Stimulated activated CD8-positive, alpha-beta memory T cell treated with anti-CD3 and anti-CD28 coated beads, Interleukin-12 subunit alpha, Interleukin-12 subunit beta, amount 100 ng/mL, for 4 hours (primary cell): Measurements from ENCODE around the gene SEPTIN11.
"Not testable (repeated sequence)": the region's sequence is repeated elsewhere in the genome, so short reads cannot be mapped to it uniquely, and the experiment has no call there.

Experiments
- DNase-seq: peaks from one replicate; pipeline ENCODE4 v3.0.0-alpha.2; 2020; ENCODE audit warnings: low read depth

Gene SEPTIN11

DNA sequence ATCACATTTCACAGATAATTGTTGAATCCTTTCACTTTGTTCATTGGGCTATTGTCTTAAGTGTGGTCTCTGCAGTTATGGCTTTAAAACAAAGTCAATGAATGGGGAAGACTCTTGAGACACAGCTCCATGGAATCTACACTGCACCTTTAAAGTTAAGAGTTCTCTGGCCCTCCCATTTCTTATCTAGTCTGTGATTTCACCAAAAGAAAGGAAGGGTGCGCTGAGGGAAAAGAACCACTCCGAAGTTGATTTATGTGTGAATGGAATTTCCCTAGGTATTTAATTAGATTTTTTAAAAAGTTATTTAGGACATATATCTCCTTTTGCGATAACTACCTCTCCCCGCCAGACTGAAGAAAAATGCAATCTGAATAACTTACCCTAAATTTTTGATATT is 2.5 kb downstream of the SEPTIN11 start:
- DNase-seq, result no peak

DNA sequence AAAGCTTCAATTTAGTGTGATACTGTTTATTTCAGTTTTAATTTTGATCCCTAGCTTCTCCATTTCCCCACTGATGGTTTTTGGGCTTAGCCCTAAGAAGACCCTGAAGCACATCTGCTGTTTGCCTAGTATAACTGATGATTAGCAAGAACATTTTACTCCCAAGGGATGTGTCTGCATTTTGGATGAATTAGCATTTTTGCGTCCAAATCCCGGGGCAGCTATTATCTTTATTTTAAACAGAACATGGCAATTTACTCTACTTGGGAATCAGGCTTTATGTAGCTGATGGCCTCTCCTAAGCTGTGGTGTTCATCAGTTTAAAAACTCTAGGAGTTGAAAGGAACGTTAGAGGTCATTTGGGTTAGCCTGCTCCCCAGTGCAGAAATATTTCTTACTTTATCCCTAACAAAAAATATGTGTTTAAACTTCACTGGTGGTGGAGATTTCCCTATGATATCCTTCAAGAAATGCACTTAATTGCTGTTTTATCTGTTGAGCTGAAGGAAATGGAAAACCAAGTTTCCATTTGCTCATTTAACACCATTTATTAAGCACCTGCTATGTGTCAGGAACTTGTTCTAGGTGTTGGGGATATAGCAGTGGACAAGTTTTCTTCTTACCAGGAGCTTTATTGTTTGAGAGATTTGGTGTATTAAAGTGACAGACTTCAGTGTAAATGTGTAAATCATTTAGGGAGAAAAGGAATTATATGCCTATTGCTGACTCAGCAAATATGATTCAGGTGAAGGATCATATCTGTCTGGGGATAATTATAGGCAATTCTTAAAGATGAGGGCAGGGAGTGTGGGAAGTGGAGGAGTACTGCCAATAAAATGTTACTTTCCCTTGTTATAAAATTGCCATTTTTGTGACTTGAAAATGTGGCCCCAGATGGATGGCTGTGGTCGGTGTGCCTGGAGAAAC is 3.4 kb downstream of the SEPTIN11 start:
- DNase-seq, result no peak

DNA sequence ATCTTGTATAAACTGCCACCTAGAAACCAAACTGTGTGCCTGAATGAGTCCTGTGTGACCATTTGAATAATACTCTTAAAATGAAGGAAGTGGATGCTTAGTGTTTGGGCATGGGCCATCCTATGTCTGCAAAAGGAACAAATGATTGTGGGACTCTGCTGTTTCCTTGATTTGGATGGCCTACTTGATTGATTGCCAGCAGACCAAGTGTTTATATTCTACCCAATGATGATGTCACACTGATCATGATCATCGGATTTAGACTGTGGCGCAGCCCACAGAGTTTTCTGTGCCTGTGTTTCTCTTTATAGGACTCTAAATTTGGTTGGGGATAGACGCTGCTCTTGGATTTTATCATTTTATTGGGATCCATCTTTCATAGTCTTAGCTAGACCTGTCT is 4.4 kb downstream of the SEPTIN11 start:
- DNase-seq, result no peak

DNA sequence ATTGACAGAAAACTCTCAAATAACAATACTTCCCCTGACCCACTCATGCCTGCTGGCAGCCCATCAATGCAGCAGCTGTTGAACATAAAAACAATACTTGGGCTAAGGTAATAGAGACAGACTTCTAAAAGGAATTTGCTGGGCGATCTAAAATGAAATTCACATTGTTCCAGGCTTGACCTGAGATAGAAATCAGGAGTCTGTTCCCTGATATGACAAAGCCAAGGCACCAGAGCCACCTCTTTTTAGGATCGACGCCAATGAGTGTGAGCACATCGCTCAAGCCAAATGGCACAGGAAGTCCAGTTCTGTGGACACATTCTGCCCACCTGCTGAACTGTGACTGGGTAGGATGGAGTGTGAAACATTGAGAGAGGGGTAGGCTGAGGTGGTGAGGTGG is 4.9 kb downstream of the SEPTIN11 start:
- DNase-seq, result no peak

DNA sequence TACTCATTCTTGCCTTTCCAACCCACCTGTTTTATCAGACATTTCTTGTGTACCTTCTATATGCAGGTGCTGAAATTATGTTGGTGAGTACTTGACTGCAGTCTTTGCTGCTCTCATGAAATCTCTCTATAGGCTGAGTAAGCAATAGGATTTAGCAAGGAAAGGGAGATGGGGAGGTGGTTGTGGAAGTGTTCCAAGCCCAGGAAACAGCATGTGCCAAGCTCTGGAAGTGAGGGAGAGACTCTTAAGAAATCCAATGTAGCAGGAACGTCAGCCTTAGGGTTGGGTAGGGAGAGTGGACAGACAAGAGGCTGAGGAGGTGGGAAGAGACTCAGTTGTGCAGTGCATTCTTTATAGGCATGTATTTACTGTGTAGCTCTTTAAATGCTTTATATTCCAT is 5.6 kb downstream of the SEPTIN11 start:
- DNase-seq, result no peak

DNA sequence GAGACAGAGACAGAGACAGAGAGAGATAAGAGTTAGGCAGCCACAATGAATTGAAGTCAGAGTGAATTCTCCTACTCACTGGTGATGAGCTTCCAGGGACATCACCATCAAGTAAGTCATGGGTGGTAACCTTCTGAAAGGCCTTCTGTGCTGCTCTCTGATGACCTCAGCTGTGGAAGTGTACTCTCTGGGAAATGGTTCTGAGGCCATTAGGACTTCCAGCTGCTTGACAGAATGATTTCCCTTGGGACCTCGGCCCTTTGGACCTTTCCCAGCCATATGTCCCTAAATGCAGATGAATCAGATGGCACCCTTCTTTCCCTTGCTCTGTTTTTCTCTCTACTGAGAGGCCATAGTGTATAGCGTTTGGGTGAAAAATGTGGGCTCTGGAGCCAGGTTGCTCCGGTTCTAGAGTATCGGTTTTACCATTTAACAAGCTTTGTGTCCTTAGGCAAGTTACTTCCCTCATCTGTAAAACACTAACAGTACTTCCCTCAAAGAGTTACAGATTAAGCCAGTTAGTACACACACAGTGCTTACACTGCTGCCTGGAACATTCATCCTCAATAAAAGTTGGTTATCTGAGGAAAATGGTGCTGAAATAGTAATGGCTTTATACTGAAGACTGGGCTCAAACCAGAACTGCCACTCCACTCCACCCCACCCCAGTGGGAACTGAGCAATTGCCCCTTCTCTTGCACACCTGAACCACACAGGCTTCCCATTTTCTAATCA is 7.6 kb downstream of the SEPTIN11 start:
- DNase-seq, result no peak

DNA sequence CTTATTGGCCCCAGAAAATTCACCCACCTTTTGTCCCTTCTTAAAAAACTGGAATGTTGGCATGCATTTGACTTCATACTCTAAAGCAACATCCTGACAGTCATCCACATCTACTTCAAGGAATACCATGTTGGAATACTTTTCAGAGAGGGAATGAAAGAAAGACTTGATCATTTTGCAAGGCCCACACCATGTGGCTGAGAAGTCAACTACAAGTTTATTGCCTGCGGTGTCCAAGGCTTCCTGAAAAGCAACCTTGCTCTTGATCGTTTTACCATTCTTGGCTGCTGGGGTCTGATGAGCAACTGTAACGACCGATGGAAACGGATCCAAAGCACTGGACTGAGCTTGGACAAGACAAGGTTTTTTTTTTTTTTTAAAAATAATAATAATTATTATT is 9.3 kb downstream of the SEPTIN11 start:
- DNase-seq, result no peak

DNA sequence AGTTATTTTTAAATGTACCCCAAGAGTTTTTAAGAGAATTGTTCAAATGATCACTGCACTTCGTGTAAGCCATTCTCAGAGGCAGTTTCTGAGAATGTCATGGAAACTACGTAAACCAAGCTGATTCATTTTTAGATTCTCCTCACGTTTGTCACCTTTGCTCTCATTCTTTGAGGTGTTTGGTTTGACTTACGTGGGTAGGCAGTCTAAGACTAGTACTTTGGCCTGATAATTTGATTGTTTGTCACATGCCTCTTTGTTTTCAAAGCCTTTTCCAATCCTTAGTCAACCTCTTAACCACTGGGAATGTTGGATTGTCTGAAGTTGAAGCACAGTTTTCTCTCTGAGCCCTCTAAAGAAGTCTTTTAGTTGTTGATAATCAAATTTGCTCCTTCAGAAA is 10.5 kb downstream of the SEPTIN11 start:
- no peak for DNase-seq

DNA sequence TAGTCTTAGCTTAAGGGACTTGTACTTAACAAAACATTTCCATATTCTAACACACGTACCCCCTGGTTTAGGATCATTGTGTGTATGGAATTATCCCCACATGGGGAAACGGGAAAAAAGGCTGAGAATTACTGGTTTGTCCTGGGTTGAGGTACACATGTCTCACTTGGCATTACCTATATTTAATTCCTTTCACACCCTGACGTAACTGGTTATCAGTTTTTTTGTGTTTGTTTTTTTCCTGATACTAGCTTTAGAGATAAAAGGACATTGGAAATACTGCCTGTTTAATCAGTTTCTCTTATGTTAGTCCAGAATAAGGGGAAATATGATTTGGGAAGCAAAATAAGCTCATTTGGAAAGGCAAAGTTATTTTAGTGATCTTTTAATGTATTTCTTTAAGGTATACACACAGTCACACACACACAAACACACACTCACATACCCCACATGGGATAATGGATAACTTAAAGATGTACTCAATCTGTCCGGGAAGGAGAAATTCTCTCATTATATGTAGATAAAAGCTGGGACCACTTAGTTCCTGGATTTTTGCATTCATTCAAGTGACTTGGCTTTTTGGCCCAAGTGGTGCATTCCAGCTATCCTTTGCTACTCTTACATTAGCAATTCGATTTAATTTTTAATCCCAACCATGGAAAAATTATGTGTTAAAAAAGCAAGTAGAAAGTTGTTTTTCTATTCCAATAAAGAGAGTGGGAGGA is 13.0 kb downstream of the SEPTIN11 start:
- no peak for DNase-seq

DNA sequence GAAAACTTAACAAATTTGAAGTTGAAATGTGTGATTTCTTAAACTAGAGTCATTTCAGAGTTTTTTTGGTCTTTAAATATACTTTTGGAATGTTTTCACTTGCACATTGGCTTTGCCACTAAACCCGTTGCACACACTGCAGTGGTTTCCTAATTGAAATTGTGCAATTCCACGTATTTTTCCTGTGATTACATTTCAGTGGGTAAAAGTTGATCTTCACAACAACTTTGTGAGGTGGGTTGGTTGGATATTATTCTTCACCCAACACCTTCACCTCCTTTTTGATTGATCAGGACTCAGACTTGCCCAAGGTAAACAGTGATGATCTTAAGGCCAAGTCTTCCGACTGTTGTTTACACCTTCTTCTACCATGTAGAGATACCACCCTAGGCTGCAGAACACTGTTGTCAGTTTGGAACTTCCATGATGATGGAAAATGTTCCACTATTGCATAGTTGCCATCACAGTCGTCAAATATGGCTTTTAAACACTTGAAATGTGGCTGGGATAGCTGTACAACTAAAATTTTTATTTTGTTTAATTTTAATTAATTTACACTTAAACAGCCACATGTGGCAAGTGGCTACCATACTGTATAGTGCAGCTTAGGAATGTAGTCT is 13.7 kb downstream of the SEPTIN11 start:
- DNase-seq, result no peak

DNA sequence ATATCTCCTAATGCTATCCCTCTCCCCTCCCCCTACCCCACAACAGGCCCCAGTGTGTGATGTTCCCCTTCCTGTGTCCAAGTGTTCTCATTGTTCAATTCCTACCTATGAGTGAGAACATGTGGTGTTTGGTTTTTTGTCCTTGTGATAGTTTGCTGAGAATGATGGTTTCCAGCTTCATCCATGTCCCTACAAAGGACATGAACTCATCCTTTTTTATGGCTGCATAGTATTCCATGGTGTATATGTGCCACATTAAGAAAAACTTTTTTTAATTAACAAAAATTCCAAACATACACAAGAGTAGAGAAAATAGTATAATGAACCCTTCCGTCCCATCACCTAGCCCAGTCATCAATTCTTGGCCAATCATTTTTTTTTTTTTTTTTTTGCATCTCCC is 14.4 kb downstream of the SEPTIN11 start:
- DNase-seq, result not testable (repeated sequence)

DNA sequence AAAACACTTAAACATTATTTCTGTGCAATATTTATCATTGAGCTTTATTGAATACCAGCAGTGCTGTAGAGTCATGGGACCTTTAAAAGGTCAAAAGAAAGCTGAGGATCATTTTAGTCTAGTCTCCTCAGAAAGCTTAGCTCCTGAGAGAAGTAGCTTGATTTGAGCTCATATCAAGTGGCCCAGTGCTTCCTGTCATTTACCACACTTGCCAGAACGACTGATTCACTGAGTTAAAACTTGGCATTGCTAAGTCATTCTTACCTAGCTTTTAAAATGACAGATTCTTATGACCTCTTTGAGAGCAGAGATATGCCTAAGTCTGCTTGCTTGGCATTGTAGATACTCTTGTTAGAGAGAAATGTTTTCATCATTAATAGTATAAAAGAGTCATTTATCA is 15.2 kb downstream of the SEPTIN11 start:
- no peak for DNase-seq

DNA sequence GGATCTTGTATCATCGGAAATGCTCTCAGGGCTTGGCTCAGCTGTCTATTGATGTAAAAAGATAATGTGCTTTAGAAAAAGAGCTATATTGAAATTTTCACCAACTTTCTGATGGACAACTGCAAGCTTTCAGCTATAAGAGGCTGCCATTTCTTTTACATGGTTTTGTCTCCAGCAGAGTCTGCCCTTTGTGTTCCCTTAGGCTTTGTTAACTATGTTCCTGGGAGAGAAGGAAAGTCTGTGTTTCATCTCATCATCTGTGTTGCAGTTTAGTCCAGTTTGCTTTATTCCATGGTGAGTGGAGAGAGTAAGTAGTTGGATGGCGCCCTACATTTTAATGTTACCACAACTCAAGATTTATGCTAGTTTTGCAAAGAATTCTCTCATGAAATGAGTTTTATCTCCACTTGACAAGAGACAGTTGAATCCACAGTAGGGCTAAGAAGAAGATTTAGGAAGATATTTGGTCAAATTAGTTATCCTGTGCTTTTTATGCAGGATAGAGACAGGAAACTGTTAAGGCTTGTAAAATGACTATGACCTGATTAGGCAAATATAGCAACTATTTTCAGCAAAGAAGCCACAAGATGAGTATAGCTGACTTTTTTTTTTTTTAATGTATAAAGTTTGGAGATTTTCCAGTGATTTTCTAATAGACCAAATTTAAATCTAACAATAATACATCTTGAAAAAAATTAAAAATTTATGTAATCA is 16.5 kb downstream of the SEPTIN11 start:
- no peak for DNase-seq

DNA sequence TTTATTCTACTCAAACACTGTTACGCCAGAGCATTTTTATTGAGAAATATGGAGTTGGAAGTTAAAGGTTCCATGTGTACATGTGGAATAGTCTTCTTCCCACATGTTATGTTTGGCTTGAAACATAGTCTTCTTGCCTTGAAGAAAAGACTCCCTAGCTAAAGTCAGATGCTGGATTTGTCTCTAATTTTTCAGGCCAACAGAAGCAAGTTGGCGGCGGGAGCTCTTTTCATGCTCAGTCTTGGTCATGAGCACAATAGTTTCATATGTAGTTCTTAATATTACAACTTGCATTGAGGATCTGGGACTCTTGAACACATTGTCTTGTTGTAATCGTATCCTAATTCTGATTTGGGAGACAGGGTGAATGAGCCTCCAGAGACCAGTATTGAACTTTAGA is 19.4 kb downstream of the SEPTIN11 start:
- DNase-seq, result no peak

DNA sequence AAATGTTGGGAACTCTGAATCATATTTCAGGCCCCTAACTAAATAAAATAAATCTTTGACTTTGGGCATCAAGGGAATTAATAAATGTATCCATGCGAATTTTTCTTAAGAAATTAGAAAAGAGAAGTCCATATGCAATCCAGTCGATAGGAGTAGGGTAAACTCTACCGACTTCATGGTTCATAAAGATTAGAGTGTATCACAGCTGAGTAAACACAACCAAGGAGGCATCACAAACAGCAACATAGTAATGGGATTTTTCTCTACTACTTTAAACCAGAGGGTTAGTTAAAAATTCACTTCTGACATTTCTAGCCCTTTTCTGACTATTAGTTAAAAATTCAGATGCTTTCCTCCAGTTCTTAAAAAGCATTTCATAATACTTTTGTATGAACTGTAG is 19.9 kb downstream of the SEPTIN11 start:
- DNase-seq, result no peak

DNA sequence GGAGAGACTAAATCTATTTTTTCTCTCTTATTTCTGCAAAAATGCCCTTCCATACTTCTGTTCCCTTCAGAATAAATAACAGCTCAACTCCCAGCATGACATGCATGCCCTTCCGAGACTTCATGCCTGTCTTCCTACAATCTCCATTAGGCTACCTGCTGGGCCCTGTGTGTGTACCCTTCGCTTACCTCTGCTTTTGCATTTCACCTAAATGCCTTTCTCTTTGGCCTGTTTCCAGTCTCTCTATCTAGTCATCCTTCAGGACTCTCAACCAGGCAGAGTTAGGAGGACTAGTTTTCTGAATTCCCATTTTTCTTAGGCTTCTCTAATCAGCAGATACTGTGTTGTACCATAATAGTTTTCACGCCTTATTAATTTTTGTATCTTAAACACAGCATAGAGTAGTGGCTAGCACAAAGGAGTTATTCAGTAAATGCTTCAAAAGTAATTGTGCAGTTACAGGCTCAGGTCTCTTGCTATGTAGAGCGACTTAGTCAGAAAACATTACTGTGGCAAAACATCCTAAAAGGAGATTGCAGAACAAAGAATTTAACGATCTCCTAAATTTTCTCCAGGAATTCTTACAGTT is 20.5 kb downstream of the SEPTIN11 start:
- no peak for DNase-seq

DNA sequence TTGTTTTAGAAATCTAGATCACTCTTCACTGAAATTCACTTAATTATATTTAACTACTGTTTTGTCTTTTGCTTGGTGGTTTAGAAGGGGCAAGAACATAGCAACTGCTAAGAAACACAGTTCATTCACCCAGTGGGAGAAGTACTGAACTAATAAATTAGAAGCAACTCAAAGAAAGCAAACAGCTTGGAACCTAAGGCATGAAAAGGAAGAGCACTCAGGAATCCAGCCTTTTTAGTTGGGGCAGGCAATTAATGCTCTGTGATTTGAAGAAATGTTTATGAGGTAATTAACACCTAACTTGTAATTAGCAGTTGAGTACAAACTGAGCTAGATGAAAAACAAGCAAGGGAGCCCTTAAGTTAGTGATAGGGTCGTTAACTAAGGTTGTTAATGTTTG is 22.8 kb downstream of the SEPTIN11 start:
- no peak for DNase-seq

DNA sequence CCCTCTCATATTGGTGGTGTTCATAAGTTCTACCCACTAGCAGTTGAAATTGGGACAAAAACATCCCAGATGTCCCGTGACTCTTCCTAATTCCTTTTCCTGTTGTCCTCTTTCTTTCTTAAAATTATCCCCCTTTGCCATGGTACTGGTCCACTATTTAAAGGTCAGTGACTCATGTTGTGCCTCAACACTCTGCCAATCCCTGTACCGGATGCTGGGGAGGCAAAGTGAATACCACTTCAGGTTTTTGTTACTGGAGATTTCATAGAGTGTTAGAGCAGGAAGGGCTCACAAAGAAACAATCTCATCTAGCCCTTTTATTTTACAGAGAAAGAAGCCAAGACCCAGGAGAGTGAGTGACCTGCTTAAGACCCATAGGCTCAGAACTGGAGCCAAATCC is 24.6 kb downstream of the SEPTIN11 start:
- no peak for DNase-seq

DNA sequence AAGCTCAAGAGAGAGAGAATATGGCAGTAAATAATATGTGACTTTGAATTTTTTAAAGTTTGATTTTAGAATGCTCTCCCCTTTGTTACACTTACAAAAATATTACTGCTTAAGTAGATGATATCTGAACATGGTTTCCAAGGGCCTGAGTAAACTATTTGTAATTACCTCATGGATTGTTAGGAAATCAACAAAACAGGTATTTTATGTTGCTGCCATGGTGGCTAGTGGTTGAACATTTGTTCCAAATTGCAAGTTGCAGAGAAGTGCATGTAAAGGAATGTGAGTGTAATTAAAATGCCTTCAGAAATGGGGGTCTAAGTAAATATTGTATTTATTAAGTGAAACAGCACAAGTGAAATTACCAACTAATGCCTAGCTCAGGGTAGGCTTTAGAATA is 27.6 kb downstream of the SEPTIN11 start:
- DNase-seq, result no peak

DNA sequence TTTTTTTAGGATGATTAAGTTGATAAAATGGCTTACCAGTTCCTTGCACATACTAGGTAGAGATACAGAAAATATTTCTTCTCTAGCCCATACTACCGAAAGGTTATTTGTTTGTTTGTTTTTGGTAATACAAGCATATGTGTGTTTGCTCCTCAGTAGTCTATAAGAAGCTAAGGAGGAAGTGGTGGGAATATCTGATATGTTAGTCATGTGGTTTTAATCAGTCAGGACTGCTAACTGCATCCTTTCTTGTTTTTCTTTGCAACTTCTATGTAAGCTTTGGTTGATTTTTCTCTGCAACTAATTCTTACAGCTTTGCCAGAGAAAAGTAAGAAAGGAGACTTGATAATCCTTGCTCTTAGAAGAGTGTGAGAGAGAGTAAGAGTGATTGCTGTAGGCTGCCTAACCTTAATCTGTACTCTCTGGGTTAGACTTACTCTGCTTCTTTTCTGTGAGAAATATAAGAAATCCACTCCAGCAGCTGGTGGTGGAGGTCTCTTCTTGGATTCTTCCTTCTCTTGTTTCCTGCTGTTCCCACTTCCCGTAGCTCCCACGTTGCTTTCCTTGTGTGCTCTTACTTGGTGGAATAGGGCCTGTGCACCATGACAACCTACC is 28.3 kb downstream of the SEPTIN11 start:
- no peak for DNase-seq

DNA sequence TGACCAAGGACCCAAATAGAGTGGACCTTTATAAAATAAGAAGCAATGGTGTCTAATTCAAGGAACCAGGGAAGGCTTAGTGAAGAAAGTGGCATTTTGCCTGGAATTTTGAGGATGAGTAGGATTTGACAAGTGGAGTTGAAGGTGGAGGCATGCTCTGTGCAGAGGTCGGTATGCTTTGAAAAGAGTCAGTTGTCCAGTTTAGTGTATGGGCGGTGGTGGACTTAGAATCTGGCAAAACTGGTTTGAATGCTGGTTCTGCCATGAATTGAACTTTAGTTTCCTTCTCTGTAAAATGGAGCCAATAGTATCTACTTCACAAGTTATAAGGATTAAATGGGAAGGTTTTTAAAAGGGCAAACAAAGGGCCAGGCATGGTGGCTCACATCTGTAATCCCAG is 29.7 kb downstream of the SEPTIN11 start:
- no peak for DNase-seq
